ENCODE data around the gene TCTN1.

The TCTN1 gene

DNA sequence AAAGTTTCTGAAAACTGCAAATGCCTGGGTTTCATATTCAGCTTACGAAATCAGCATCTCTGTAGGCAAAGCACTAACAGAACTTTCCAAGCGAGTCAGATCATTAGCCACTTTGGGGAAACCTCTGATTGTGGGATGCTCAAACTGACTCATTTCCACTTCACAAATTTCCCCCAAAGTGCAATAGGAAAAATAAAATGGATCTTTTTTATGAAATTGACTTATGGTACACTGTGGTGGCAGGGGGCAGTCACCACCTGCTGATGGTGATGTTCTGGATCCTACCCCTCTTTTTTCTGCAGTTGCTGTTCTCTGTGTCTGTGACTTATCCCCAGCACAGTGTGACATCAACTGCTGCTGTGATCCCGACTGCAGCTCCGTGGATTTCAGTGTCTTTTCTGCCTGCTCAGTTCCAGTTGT lies 5.6 kb downstream of the TCTN1 start:
- H3K27ac ChIP-seq (ENCODE audit: low read length), result peak overlapping the region; percentile 72; the same call in 1 of the 2 replicates
- H3K4me3 ChIP-seq (ENCODE audit: low read length), result peak overlapping the region; percentile 40

DNA sequence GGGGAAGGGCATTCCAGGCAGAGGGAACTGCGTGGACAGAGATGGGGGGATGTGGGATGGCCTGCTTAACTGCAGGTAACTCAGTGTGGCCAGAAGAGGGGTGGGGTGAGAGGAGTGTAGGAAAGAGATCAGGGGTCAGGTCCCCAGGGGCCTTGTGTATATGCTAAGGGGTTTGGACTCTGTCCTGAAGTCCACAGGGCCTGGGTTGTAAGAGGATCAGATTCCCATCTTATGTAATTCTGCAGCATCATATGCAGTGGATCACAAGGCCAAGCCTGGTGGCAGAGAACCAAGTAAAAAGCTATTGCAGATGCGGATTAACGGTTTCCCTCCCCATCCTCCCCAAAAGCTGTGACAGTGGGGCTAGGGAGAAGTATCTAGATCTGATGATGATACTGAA lies 8.7 kb downstream of the TCTN1 start:
- Histone ChIP-seq H3K9ac (ENCODE audit: low read length) (no peak overlapping the region), H3K27me3 (replicated peaks; ENCODE audit: insufficient read depth, low read length) (no peaks in the 10 kb centered on the region), H3K79me2 (ENCODE audit: low read length) (no peaks in the 10 kb centered on the region), H4K20me1 (ENCODE audit: insufficient read depth, low read length) (no peaks in the 10 kb centered on the region), H3K4me3 (ENCODE audit: low read length) (no peak overlapping the region), H3K27ac (ENCODE audit: low read length) (no peak overlapping the region), H3F3A (ENCODE audit: insufficient read depth, low read length) (peaks cover 10% of the 10 kb centered on the region), H3K4me1 (ENCODE audit: low read length) (0 out of 2 replicates have a peak, but pooled peaks cover 5% of the 10 kb centered on the region), H3K9me3 (replicated peaks; ENCODE audit: insufficient read depth, low read length) (no peaks in the 10 kb centered on the region), H2AFZ (ENCODE audit: low read length) (no peak overlapping the region), H3K36me3 (replicated peaks; ENCODE audit: insufficient read depth, low read length) (no peaks in the 10 kb centered on the region), H3K9me2 (replicated peaks; ENCODE audit: insufficient read depth, low read length) (no peaks in the 10 kb centered on the region), H3K4me2 (ENCODE audit: low read depth, low read length) (no peak overlapping the region)
- no peak for TF ChIP-seq EZH2 (optimal IDR thresholded peaks at IDR 0.05; ENCODE audit: low read depth, low read length)
- TF ChIP-seq EZH2phosphoT487 (IDR thresholded peaks at IDR 0.05; ENCODE audit: low read length), result no peak
- TF ChIP-seq, protein P1, sequence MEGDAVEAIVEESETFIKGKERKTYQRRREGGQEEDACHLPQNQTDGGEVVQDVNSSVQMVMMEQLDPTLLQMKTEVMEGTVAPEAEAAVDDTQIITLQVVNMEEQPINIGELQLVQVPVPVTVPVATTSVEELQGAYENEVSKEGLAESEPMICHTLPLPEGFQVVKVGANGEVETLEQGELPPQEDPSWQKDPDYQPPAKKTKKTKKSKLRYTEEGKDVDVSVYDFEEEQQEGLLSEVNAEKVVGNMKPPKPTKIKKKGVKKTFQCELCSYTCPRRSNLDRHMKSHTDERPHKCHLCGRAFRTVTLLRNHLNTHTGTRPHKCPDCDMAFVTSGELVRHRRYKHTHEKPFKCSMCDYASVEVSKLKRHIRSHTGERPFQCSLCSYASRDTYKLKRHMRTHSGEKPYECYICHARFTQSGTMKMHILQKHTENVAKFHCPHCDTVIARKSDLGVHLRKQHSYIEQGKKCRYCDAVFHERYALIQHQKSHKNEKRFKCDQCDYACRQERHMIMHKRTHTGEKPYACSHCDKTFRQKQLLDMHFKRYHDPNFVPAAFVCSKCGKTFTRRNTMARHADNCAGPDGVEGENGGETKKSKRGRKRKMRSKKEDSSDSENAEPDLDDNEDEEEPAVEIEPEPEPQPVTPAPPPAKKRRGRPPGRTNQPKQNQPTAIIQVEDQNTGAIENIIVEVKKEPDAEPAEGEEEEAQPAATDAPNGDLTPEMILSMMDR (IDR thresholded peaks at IDR 0.05; ENCODE audit: low read length), result no peak
- no peak for DNase-seq

More for the DNA sequence above, 5.6 kb downstream of the TCTN1 start:
- Histone ChIP-seq H3K36me3 (replicated peaks; ENCODE audit: insufficient read depth, low read length) (no peaks in the 10 kb centered on the region), H3K27me3 (replicated peaks; ENCODE audit: insufficient read depth, low read length) (no peaks in the 10 kb centered on the region), H3K79me2 (ENCODE audit: low read length) (no peaks in the 10 kb centered on the region), H3K9me2 (replicated peaks; ENCODE audit: insufficient read depth, low read length) (no peaks in the 10 kb centered on the region), H3K4me2 (ENCODE audit: low read depth, low read length) (peak overlapping the region; percentile 73), H3K9me3 (replicated peaks; ENCODE audit: insufficient read depth, low read length) (no peaks in the 10 kb centered on the region), H2AFZ (ENCODE audit: low read length) (peak overlapping the region; percentile 20; the same call in 1 of the 2 replicates), H3K9ac (ENCODE audit: low read length) (peak overlapping the region; percentile 50; the same call in 1 of the 2 replicates), H3K4me1 (ENCODE audit: low read length) (0 out of 2 replicates have a peak, but pooled peaks cover 5% of the 10 kb centered on the region), H3F3A (ENCODE audit: insufficient read depth, low read length) (peaks cover 7% of the 10 kb centered on the region; the same call in 1 of the 2 replicates), H4K20me1 (ENCODE audit: insufficient read depth, low read length) (no peaks in the 10 kb centered on the region)
- no peak for TF ChIP-seq EZH2phosphoT487 (IDR thresholded peaks at IDR 0.05; ENCODE audit: low read length)
- TF ChIP-seq, protein P1 (IDR thresholded peaks at IDR 0.05; ENCODE audit: low read length), result peak; percentile 29
- no peak for TF ChIP-seq EZH2 (optimal IDR thresholded peaks at IDR 0.05; ENCODE audit: low read depth, low read length)
- DNase-seq, result peak; percentile 40

DNA sequence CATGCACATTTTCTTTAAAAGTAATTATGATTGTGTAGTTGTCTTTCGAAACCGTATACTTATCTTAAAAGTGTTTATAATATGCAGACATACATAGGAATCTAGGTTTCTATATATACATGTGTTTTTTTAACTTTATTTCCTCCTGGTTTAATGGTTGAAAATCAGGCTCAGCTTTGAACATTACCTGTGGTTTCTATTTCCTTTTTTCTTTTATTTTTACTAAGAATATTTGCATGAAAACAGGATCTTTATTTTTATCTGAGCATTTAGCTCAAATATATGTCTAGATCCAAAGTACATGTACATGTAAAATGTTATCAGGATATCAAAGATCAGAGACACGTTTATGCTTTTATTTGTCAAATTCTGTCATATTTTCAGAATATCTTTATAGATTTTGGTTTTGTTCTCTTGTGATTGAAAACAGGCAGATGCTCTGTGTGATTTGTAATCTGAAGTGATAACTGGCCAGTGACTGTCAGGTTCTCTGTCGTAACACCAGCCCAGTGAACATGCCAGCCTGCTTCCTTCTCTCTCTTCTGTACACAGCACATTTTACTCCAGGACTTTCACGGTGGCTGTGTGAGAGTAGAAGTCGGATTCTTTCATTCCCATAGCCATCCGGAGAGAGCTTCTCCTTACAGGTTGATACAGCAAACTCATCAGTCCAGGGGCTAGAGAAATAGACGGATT lies 13.7 kb downstream of the TCTN1 start:
- Histone ChIP-seq H3K4me2 (ENCODE audit: low read depth, low read length) (peak overlapping the region; percentile 74), H3K9ac (ENCODE audit: low read length) (peak overlapping the region; percentile 46; the same call in 1 of the 2 replicates), H2AFZ (ENCODE audit: low read length) (peak overlapping the region; percentile 77; the same call in 1 of the 2 replicates), H3K4me1 (ENCODE audit: low read length) (no peaks in the 10 kb centered on the region), H3K27ac (ENCODE audit: low read length) (peak overlapping the region; percentile 82), H3K9me2 (replicated peaks; ENCODE audit: insufficient read depth, low read length) (no peaks in the 10 kb centered on the region), H3K9me3 (replicated peaks; ENCODE audit: insufficient read depth, low read length) (no peaks in the 10 kb centered on the region), H3K79me2 (ENCODE audit: low read length) (no peaks in the 10 kb centered on the region), H3K4me3 (ENCODE audit: low read length) (peak overlapping the region; percentile 24; the same call in 1 of the 2 replicates), H4K20me1 (ENCODE audit: insufficient read depth, low read length) (no peaks in the 10 kb centered on the region), H3F3A (ENCODE audit: insufficient read depth, low read length) (peaks cover 8% of the 10 kb centered on the region), H3K36me3 (replicated peaks; ENCODE audit: insufficient read depth, low read length) (no peaks in the 10 kb centered on the region), H3K27me3 (replicated peaks; ENCODE audit: insufficient read depth, low read length) (no peaks in the 10 kb centered on the region)
- DNase-seq, result peak; percentile 13
- no peak for TF ChIP-seq EZH2phosphoT487 (IDR thresholded peaks at IDR 0.05; ENCODE audit: low read length)
- TF ChIP-seq EZH2 (optimal IDR thresholded peaks at IDR 0.05; ENCODE audit: low read depth, low read length), result no peak
- TF ChIP-seq, protein P1 (IDR thresholded peaks at IDR 0.05; ENCODE audit: low read length), result no peak

All from MM.1S (cell line).